Stimulated activated CD8-positive, alpha-beta memory T cell treated with anti-CD3 and anti-CD28 coated beads, Interleukin-4, amount 100 ng/mL, for 4 hours (primary cell): Measurements from ENCODE around the gene FRS3.

Source experiments
- DNase-seq, 2 donors: peaks; one replicate each; pipeline ENCODE4 v3.0.0-alpha.2; 2020; ENCODE audit warnings: low read depth in 2 of 2, low spot score in 1 of 2

FRS3 gene

GRCh38 chr6:41744236-41744787 lies 35.4 kb downstream of the FRS3 start:
- DNase-seq, result no peak

GRCh38 chr6:41743406-41744235 lies 36.1 kb downstream of the FRS3 start:
- no peak for DNase-seq

GRCh38 chr6:41741625-41742490 lies 37.8 kb downstream of the FRS3 start:
- no peak for DNase-seq

- no peak for DNase-seq
Observed at GRCh38 chr6:41740366-41741162, 39.1 kb downstream of the FRS3 start.

- no peak for DNase-seq
Observed at GRCh38 chr6:41739041-41739440, 40.7 kb downstream of the FRS3 start.

GRCh38 chr6:41737591-41738130 lies 42.0 kb downstream of the FRS3 start:
- no peak for DNase-seq

- DNase-seq, result no peak
Observed at GRCh38 chr6:41736800-41737555, 42.7 kb downstream of the FRS3 start.

- DNase-seq, result no peak
Observed at GRCh38 chr6:41736186-41736733, 43.4 kb downstream of the FRS3 start.

- DNase-seq, result peak; percentile 82 to 89
Observed at GRCh38 chr6:41735427-41736185, 44.1 kb downstream of the FRS3 start, which contains the start of gene TFEB. Gene TFEB (minus strand): TSS chr6:41735608. CDS start chr6:41691213, 44,395 bp downstream.

GRCh38 chr6:41734666-41735426 lies 44.9 kb downstream of the FRS3 start:
- DNase-seq, result peak in 1 of 2 donors; percentile 45

- peak in 1 of 2 donors; percentile 50 for DNase-seq
Observed at GRCh38 chr6:41733707-41734665, 45.7 kb downstream of the FRS3 start.

GRCh38 chr6:41733360-41733706 lies 46.4 kb downstream of the FRS3 start:
- no peak for DNase-seq

- DNase-seq, result peak in 1 of 2 donors; percentile 53
Observed at GRCh38 chr6:41732591-41733359, 46.9 kb downstream of the FRS3 start.

GRCh38 chr6:41732149-41732548 lies 47.6 kb downstream of the FRS3 start:
- no peak for DNase-seq

GRCh38 chr6:41731561-41732086 lies 48.1 kb downstream of the FRS3 start:
- no peak for DNase-seq
